Hematopoietic multipotent progenitor cell treated with erythropoietin and hydrocortisone succinate and interleukin-3 and kit ligand, for 15 days (in vitro differentiated cells): ENCODE results near the gene MMP2.

Experiments
- DNase-seq: peaks from one replicate; pipeline ENCODE4 v3.0.0-alpha.2; 2015; ENCODE audit warnings: low spot score

MMP2 gene

GRCh38 chr16:55478827-55479429, at the start of gene MMP2:
Gene MMP2, plus strand, starts transcription at chr16:55479198. Its CDS starts 282 bp downstream, at chr16:55479480.
- no peak for DNase-seq

GRCh38 chr16:55433030-55433429, 46.0 kb upstream of the MMP2 start:
- no peak for DNase-seq

- no peak for DNase-seq
These were observed 45.5 kb upstream of the MMP2 start for GRCh38 chr16:55433535-55433934.

- no peak for DNase-seq
These were observed 45.0 kb upstream of the MMP2 start for GRCh38 chr16:55434000-55434399.

GRCh38 chr16:55435387-55435786, 43.6 kb upstream of the MMP2 start:
- peak; percentile 2 for DNase-seq

- DNase-seq = no peak
These were observed 42.4 kb upstream of the MMP2 start for GRCh38 chr16:55436587-55436986.

GRCh38 chr16:55437625-55438024, 41.4 kb upstream of the MMP2 start:
- DNase-seq = no peak

GRCh38 chr16:55438281-55438680, 40.7 kb upstream of the MMP2 start:
- no peak for DNase-seq

- DNase-seq = no peak
These were observed 39.8 kb upstream of the MMP2 start for GRCh38 chr16:55439101-55439690.

GRCh38 chr16:55443434-55444346, 35.3 kb upstream of the MMP2 start:
- no peak for DNase-seq

- no peak for DNase-seq
These were observed 34.1 kb upstream of the MMP2 start for GRCh38 chr16:55444754-55445485.

GRCh38 chr16:55447231-55447630, 31.8 kb upstream of the MMP2 start:
- DNase-seq = no peak

GRCh38 chr16:55452996-55453395, 26.0 kb upstream of the MMP2 start:
- DNase-seq = no peak

- no peak for DNase-seq
These were observed 25.1 kb upstream of the MMP2 start for GRCh38 chr16:55453909-55454308.

GRCh38 chr16:55454861-55455260, 24.1 kb upstream of the MMP2 start:
- DNase-seq = no peak

GRCh38 chr16:55462241-55462640, 16.8 kb upstream of the MMP2 start:
- DNase-seq = no peak

GRCh38 chr16:55464375-55464774, 14.6 kb upstream of the MMP2 start:
- no peak for DNase-seq

GRCh38 chr16:55465077-55465896, 13.7 kb upstream of the MMP2 start:
- DNase-seq = peak; percentile 87

- no peak for DNase-seq
These were observed 12.8 kb upstream of the MMP2 start for GRCh38 chr16:55466209-55466608.

- no peak for DNase-seq
These were observed 11.1 kb upstream of the MMP2 start for GRCh38 chr16:55467898-55468297.

- no peak for DNase-seq
These were observed 10.5 kb upstream of the MMP2 start for GRCh38 chr16:55468352-55468990.
